ENCODE results near the gene FRMD8. TPM values are rescaled to one million over a fixed set of nuclear protein-coding genes. Genes with fewer than 3 reads are reported as not detected.

Gene FRMD8
- total and polyA plus RNA-seq, 2 of the 8 experiments (the other 6 are each of a cell fraction or from before 2014, with no cell fraction given), result 15.0 to 19.2 TPM

DNA sequence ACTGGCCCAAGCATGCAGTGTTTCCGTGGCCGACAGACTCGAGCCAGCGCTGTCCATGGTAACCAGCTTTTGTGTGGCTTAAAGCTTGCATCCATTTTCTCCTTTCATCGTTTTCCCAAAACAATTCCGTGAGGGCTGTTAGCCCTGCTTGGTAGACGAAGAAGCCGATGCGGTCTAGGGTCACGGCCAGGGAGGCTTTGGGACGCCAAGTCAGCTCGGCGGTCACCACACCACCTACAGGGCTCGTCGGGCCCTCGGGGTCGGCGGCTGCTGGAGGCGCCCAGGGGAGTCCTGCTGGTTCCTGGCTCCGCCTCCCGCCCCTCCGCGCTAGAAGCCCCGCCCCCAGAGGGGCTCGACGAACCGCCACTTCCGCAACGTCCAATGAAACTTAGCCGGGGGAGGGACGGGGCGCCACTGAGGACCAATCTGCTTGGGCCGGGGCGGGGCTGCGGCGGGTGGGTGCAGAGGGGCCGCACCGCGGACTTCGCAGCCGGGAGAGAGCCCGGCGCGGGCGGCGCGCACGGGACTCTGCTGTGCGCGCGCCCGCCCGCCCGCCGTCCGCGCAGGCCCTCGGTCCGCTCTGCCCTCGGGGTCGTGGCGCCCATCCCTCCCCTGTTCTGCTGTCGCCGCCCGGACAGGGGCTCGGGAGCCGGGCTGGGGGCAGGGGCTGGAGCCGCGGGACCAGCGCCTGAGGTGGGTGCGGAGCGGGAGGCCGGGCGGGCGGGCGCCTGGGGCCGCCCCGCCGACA, 32.0 kb upstream of the FRMD8 start, which contains the start of gene TIGD3:
Gene TIGD3, plus strand, starts transcription at position 487 of the 748 bp plus-strand sequence. CDS start 1,058 bp downstream, outside the sequence.
- Histone ChIP-seq H3K9me3 (ENCODE audit: insufficient read depth in 2 of 2, low read depth in 1 of 2, low read length in 1 of 2) (no peaks in the 10 kb centered on the region), H2BK120ac (replicated peaks; ENCODE audit: low read depth, low read length) (no peak within 1 kb of the TSS), H2BK5ac (ENCODE audit: low read depth, low read length) (no peak within 1 kb of the TSS), H3K36me3 (ENCODE audit: control insufficient read depth in 2 of 4, insufficient read depth in 4 of 4, low read length in 3 of 4) (peaks cover 11 to 33% (median 18%) of the 10 kb centered on the region in 4 experiments; a peak in 7 of 8 replicates), H3K27me3 (replicated peaks in 1 of 4; ENCODE audit: control insufficient read depth in 3 of 4, extremely low read depth in 1 of 4, insufficient read depth in 3 of 4, low read length in 3 of 4) (peaks cover 7 to 29% (median 19%) of the 10 kb centered on the region in 4 experiments), H3K79me1 (ENCODE audit: low read depth, low read length) (no peaks in the 10 kb centered on the region), H3K27ac (ENCODE audit: low read depth, low read length) (no peak within 1 kb of the TSS), H3K9ac (replicated peaks in 1 of 4; ENCODE audit: extremely low read depth in 1 of 4, low read depth in 3 of 4, low read length in 3 of 4) (peak within 1 kb of the TSS in 3 of 4 experiments; percentile 15 to 48 (median 34); a peak in 4 of 7 replicates), H4K20me1 (replicated peaks in 1 of 2; ENCODE audit: control insufficient read depth in 1 of 2, insufficient read depth in 2 of 2, low read length in 2 of 2) (peaks cover 2 to 8% of the 10 kb centered on the region in 2 experiments), H4K91ac (replicated peaks; ENCODE audit: insufficient read length, low read length) (no peak within 1 kb of the TSS), H3K4me2 (ENCODE audit: insufficient read depth in 1 of 2, low read depth in 2 of 2, low read length in 2 of 2) (peak within 1 kb of the TSS; percentile 90 to 100), H3K4ac (replicated peaks; ENCODE audit: insufficient read length, low read depth, low read length) (no peak within 1 kb of the TSS), H3K79me2 (ENCODE audit: control insufficient read depth in 1 of 2, insufficient read depth in 2 of 2, low read length in 2 of 2) (no peaks in the 10 kb centered on the region), H3K23ac (ENCODE audit: insufficient read length) (no peak within 1 kb of the TSS), H3K23me2 (ENCODE audit: low read depth, low read length) (peaks cover 9% of the 10 kb centered on the region), H4K8ac (ENCODE audit: extremely low read depth, insufficient read depth, low read length) (peak within 1 kb of the TSS; percentile 88), H2BK12ac (ENCODE audit: low read depth, low read length) (0 out of 2 replicates have a peak within 1 kb of the TSS, but pooled peaks have one; percentile 63), H4K5ac (ENCODE audit: insufficient read length, low read depth, low read length) (no peak within 1 kb of the TSS), H3K56ac (replicated peaks; ENCODE audit: insufficient read length, low read depth, low read length) (no peak within 1 kb of the TSS), H2BK15ac (ENCODE audit: low read length) (no peak within 1 kb of the TSS), H2AK5ac (ENCODE audit: low read depth, low read length) (no peak within 1 kb of the TSS), H3K14ac (ENCODE audit: insufficient read length) (no peak within 1 kb of the TSS), H3K4me3 (ENCODE audit: extremely low read depth in 1 of 4, insufficient read depth in 2 of 4, low read depth in 3 of 4, low read length in 4 of 4) (peak within 1 kb of the TSS; percentile 65 to 90 (median 78)), H2BK20ac (ENCODE audit: low read length) (no peak within 1 kb of the TSS), H3K4me1 (replicated peaks in 1 of 4; ENCODE audit: control insufficient read depth in 3 of 4, insufficient read depth in 4 of 4, low read length in 3 of 4) (peaks cover 0 to 10% (median 3%) of the 10 kb centered on the region in 4 experiments; a peak in 5 of 7 replicates), H3K18ac (ENCODE audit: extremely low read depth, low read length) (no peak within 1 kb of the TSS; the same call in 1 of the 2 replicates), H2AFZ (ENCODE audit: low read length) (peak within 1 kb of the TSS; percentile 72)
- ChIA-PET CTCF (ENCODE audit: partially characterized antibody) (interaction anchor here (0.6 to 3.9 kb wide), 14 partner anchors 10 to 539 kb away, joined by 3 to 24 read pairs (median 3); partner anchors contain the start of gene DPF2), POLR2A (ENCODE audit: partially characterized antibody) (interaction anchor here (0.6 to 4.0 kb wide), 24 partner anchors 9 to 1115 kb away, joined by 3 to 21 read pairs (median 4); partner anchors contain the start of genes CAPN1, CDC42EP2, DPF2 and MALAT1)
- FAIRE-seq, result peak; percentile 36
- WGBS, 2 experiments (ENCODE audit: extremely low coverage in 1 of 2, insufficient coverage in 1 of 2, insufficient read length in 1 of 2, insufficient replicate concordance in 2 of 2, low coverage in 1 of 2, low lambda C conversion rate in 2 of 2, missing lambda C conversion rate in 1 of 2), result 1% methylated on average over 18 of the region's 79 CpGs; no CpG with 5 or more reads in 1 of the 2 experiments
- peak; percentile 85 to 98 for DNase-seq (ENCODE audit: low read depth in 1 of 2, low spot score in 2 of 2)
- TF ChIP-seq SP2 (IDR thresholded peaks at IDR 0.05; ENCODE audit: low read length) (peak; percentile 37; the same call in 1 of the 2 replicates), ASH2L (IDR thresholded peaks at IDR 0.05; ENCODE audit: low read length) (no peak), KDM1A (IDR thresholded peaks at IDR 0.05; ENCODE audit: borderline replicate concordance, low read length) (no peak), SIN3A (conservative IDR thresholded peaks at IDR 0.05 in 1 of 2, IDR thresholded peaks at IDR 0.05 in 1 of 2; ENCODE audit: low read depth in 1 of 2, low read length in 2 of 2) (peak; percentile 95 to 99), ZNF274 (IDR thresholded peaks at IDR 0.05; ENCODE audit: borderline replicate concordance, extremely low read depth, low read length) (no peak), POLR2AphosphoS5 (IDR thresholded peaks at IDR 0.05; ENCODE audit: low read depth, low read length) (no peak), KDM5A (IDR thresholded peaks at IDR 0.05; ENCODE audit: low read length) (no peak), ATF2 (IDR thresholded peaks at IDR 0.05; ENCODE audit: low read length) (no peak), MAFK (IDR thresholded peaks at IDR 0.05; ENCODE audit: low read depth, low read length) (no peak)

All from H1 (cell line).